K562 (cell line): Measurements from ENCODE around the gene ADAM8.

Experiments used
- CHD2 ChIP-seq: IDR thresholded peaks from 2 replicates; pipeline ENCODE4 v1.6.1; 2011; ENCODE audit warnings: low read depth, low read length
- CXXC5 ChIP-seq: fragments of 250-450 bp; sonication (Bioruptor Pico); IDR thresholded peaks from 2 replicates; pipeline ENCODE4 v1.8.0; 2022; ENCODE audit warnings: inconsistent platforms, mild to moderate bottlenecking, moderate library complexity
- ELF4 ChIP-seq: fragments of 450-650 bp; formaldehyde crosslinking; IDR thresholded peaks from 2 replicates; pipeline ENCODE4 v1.4.0; 2022; ENCODE audit warnings: missing genetic modification characterization
- EZH2 ChIP-seq: IDR thresholded peaks from 2 replicates; pipeline ENCODE4 v1.6.1; 2012; ENCODE audit warnings: low read depth, mild to moderate bottlenecking, inconsistent platforms, low read length, borderline replicate concordance
- L3MBTL2 ChIP-seq: fragments of 450-650 bp; IDR thresholded peaks from 2 replicates; pipeline ENCODE4 v1.6.1; 2016; ENCODE audit warnings: mild to moderate bottlenecking, moderate library complexity
- MYC ChIP-seq, 2 experiments: fragments of 250-450 bp in 1 of 2; sonication (Bioruptor Pico) in 1 of 2; IDR thresholded peaks; 2 replicates each; pipeline versions ENCODE4 v1.5.1 to v1.6.1; 2012 to 2021; ENCODE audit warnings: low read depth in 2 of 2, borderline replicate concordance in 1 of 2, improper control_type of control experiment in 1 of 2, low read length in 1 of 2, mild to moderate bottlenecking in 1 of 2, moderate library complexity in 1 of 2
- SREBF2 ChIP-seq: sonication (generic); formaldehyde crosslinking; IDR thresholded peaks from 2 replicates; pipeline ENCODE4 v1.4.0; 2020; ENCODE audit warnings: mild to moderate bottlenecking, missing genetic modification reagents
- ZNF354B ChIP-seq: fragments of 250-450 bp; sonication (Bioruptor Pico); IDR thresholded peaks from 2 replicates; pipeline ENCODE4 v1.4.0; 2020
- TF ChIP-seq, protein P1 (sequence below): sonication (generic); formaldehyde crosslinking; IDR thresholded peaks from 2 replicates; pipeline ENCODE4 v1.9.0; 2022; ENCODE audit warnings: mild to moderate bottlenecking, missing genetic modification reagents
- TF ChIP-seq, protein P2 (sequence below), 2 experiments: fragments of 450-650 bp; formaldehyde crosslinking in 1 of 2; IDR thresholded peaks; 2 replicates each; pipeline versions ENCODE4 v1.4.0 to v1.6.1; 2014 to 2020; ENCODE audit warnings: mild to moderate bottlenecking in 2 of 2, borderline replicate concordance in 1 of 2, low read depth in 1 of 2
- TF ChIP-seq, protein P3 (sequence below): fragments of 450-650 bp; IDR thresholded peaks from 2 replicates; pipeline ENCODE4 v1.6.1; 2016; ENCODE audit warnings: antibody characterized with exemption

DNA sequence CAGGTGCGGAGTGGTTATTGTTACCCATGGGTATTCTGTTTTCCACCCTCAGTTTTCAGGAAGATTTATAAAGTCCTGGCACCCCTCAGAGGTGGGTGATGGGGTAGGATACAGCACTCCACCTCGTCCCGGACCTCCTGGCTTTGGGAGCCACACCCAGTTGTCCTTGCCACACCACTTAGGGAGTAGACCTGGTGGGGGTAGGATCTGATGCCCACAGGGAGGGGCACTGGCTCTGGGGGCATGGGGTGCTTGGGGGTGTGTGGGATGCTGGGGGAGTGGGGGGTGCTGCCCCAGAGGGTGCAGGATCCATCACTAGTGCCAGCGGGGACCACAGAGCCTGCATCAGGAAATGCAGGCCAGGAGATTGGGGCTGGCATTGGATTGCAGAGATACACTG is 36.5 kb upstream of the ADAM8 start:
- TF ChIP-seq, protein P1, sequence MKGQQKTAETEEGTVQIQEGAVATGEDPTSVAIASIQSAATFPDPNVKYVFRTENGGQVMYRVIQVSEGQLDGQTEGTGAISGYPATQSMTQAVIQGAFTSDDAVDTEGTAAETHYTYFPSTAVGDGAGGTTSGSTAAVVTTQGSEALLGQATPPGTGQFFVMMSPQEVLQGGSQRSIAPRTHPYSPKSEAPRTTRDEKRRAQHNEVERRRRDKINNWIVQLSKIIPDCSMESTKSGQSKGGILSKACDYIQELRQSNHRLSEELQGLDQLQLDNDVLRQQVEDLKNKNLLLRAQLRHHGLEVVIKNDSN (CRISPR knock-in tag), result no peak
- no peak for TF ChIP-seq CHD2
- TF ChIP-seq, protein P2, sequence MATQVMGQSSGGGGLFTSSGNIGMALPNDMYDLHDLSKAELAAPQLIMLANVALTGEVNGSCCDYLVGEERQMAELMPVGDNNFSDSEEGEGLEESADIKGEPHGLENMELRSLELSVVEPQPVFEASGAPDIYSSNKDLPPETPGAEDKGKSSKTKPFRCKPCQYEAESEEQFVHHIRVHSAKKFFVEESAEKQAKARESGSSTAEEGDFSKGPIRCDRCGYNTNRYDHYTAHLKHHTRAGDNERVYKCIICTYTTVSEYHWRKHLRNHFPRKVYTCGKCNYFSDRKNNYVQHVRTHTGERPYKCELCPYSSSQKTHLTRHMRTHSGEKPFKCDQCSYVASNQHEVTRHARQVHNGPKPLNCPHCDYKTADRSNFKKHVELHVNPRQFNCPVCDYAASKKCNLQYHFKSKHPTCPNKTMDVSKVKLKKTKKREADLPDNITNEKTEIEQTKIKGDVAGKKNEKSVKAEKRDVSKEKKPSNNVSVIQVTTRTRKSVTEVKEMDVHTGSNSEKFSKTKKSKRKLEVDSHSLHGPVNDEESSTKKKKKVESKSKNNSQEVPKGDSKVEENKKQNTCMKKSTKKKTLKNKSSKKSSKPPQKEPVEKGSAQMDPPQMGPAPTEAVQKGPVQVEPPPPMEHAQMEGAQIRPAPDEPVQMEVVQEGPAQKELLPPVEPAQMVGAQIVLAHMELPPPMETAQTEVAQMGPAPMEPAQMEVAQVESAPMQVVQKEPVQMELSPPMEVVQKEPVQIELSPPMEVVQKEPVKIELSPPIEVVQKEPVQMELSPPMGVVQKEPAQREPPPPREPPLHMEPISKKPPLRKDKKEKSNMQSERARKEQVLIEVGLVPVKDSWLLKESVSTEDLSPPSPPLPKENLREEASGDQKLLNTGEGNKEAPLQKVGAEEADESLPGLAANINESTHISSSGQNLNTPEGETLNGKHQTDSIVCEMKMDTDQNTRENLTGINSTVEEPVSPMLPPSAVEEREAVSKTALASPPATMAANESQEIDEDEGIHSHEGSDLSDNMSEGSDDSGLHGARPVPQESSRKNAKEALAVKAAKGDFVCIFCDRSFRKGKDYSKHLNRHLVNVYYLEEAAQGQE (IDR thresholded peaks at IDR 0.05; ENCODE audit: borderline replicate concordance), result no peak
- TF ChIP-seq, protein P2 (CRISPR knock-in tag; IDR thresholded peaks at IDR 0.05; ENCODE audit: low read depth), result no peak
- no peak for TF ChIP-seq L3MBTL2
- no peak for TF ChIP-seq MYC (IDR thresholded peaks at IDR 0.05; ENCODE audit: low read depth, low read length)
- no peak for TF ChIP-seq MYC (CRISPR knock-in tag; IDR thresholded peaks at IDR 0.05; ENCODE audit: borderline replicate concordance, low read depth)
- TF ChIP-seq ZNF354B, result no peak
- TF ChIP-seq, protein P3, sequence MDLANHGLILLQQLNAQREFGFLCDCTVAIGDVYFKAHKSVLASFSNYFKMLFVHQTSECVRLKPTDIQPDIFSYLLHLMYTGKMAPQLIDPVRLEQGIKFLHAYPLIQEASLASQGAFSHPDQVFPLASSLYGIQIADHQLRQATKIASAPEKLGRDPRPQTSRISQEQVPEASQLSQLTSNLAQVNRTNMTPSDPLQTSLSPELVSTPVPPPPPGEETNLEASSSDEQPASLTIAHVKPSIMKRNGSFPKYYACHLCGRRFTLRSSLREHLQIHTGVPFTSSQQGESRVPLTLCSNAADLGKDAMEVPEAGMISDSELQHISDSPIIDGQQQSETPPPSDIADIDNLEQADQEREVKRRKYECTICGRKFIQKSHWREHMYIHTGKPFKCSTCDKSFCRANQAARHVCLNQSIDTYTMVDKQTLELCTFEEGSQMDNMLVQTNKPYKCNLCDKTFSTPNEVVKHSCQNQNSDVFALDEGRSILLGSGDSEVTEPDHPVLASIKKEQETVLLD, result no peak
- no peak for TF ChIP-seq SREBF2 (CRISPR knock-in tag)
- TF ChIP-seq CXXC5 (CRISPR knock-in tag), result no peak
- TF ChIP-seq EZH2, result no peak
- TF ChIP-seq ELF4 (CRISPR knock-in tag), result no peak
